WTC11 (cell line): ENCODE measurements around the gene GRXCR2. TPM values are rescaled to one million over a fixed set of nuclear protein-coding genes. Genes with fewer than 3 reads are reported as not detected.

Source experiments
- ATAC-seq: fragments of 200-7000 bp; cut with Tn5 transposase; 2 replicates; pipeline ENCODE4 v1.10.0; 2021; ENCODE audit warnings: mild to moderate bottlenecking, moderate library complexity
- Bru-seq: library from RNA; stranded (reverse); fragments of 400-500 nt; gene quantifications from one replicate; lab custom pipeline; 2021; lab: Mats Ljungman, UMichigan
- CTCF ChIA-PET: fragments of 300-600 bp; sonication (Branson Sonifier 250); formaldehyde crosslinking; loops from one replicate; lab custom pipeline; 2021; ENCODE audit warnings: antibody characterized with exemption; lab: Charles Lee
- POLR2A ChIA-PET: fragments of 350-600 bp; sonication (Branson Sonifier 250); formaldehyde crosslinking; loops from one replicate; lab custom pipeline; 2021; ENCODE audit warnings: antibody characterized with exemption; lab: Charles Lee
- DNase-seq: peaks from one replicate; pipeline ENCODE4 v3.0.0; 2021; ENCODE audit warnings: low spot score
- H3K27ac Mint-ChIP-seq: 2 replicates; pipeline ENCODE4 v1.8.0; 2021; ENCODE audit warnings: mixed read lengths
- H3K27me3 Mint-ChIP-seq: 2 replicates; pipeline ENCODE4 v1.8.0; 2021; ENCODE audit warnings: low read depth, mild to moderate bottlenecking, moderate library complexity, mixed read lengths
- H3K36me3 Mint-ChIP-seq: 2 replicates; pipeline ENCODE4 v1.8.0; 2021; ENCODE audit warnings: mixed read lengths
- H3K4me1 Mint-ChIP-seq: 2 replicates; pipeline ENCODE4 v1.8.0; 2022; ENCODE audit warnings: mixed read lengths
- H3K4me3 Mint-ChIP-seq: 2 replicates; pipeline ENCODE4 v1.8.0; 2021; ENCODE audit warnings: mild to moderate bottlenecking, moderate library complexity, mixed read lengths
- H3K9me3 Mint-ChIP-seq: 2 replicates; pipeline ENCODE4 v1.8.0; 2021; ENCODE audit warnings: mixed read lengths
- AR ChIP-seq: fragments of 250-450 bp; sonication (Bioruptor Pico); IDR thresholded peaks from 2 replicates; pipeline ENCODE4 v1.9.0; 2021; ENCODE audit warnings: mild to moderate bottlenecking
- CBFB ChIP-seq: sonication (generic); formaldehyde crosslinking; IDR thresholded peaks from 2 replicates; pipeline ENCODE4 v1.8.1; 2022; ENCODE audit warnings: mild to moderate bottlenecking, low read depth, missing genetic modification reagents
- CDX4 ChIP-seq: fragments of 250-450 bp; sonication (Bioruptor Pico); IDR thresholded peaks from 2 replicates; pipeline ENCODE4 v1.9.0; 2021; ENCODE audit warnings: moderate library complexity, mild to moderate bottlenecking, inconsistent platforms, borderline replicate concordance
- ELF4 ChIP-seq: sonication (generic); formaldehyde crosslinking; IDR thresholded peaks from 2 replicates; pipeline ENCODE4 v1.8.1; 2022; ENCODE audit warnings: low read depth, mild to moderate bottlenecking, moderate library complexity, missing genetic modification reagents
- IRF1 ChIP-seq: sonication (generic); formaldehyde crosslinking; IDR thresholded peaks from 2 replicates; pipeline ENCODE4 v1.8.0; 2023; ENCODE audit warnings: missing genetic modification reagents
- JUN ChIP-seq: sonication (generic); formaldehyde crosslinking; IDR thresholded peaks from 2 replicates; pipeline ENCODE4 v1.8.0; 2023; ENCODE audit warnings: mild to moderate bottlenecking, missing genetic modification reagents
- MAX ChIP-seq: sonication (generic); formaldehyde crosslinking; IDR thresholded peaks from 2 replicates; pipeline ENCODE4 v1.8.0; 2022; ENCODE audit warnings: mild to moderate bottlenecking, missing genetic modification reagents
- NFATC4 ChIP-seq: fragments of 250-450 bp; sonication (Bioruptor Pico); IDR thresholded peaks from 2 replicates; pipeline ENCODE4 v1.9.0; 2021; ENCODE audit warnings: mild to moderate bottlenecking
- PREB ChIP-seq: sonication (generic); formaldehyde crosslinking; IDR thresholded peaks from 2 replicates; pipeline ENCODE4 v1.8.1; 2022; ENCODE audit warnings: mild to moderate bottlenecking, missing genetic modification reagents, moderate library complexity, borderline replicate concordance
- TP53 ChIP-seq: sonication (generic); formaldehyde crosslinking; IDR thresholded peaks from 2 replicates; pipeline ENCODE4 v1.8.1; 2023; ENCODE audit warnings: mild to moderate bottlenecking, missing genetic modification reagents
- ZNF219 ChIP-seq: sonication (generic); formaldehyde crosslinking; IDR thresholded peaks from 2 replicates; pipeline ENCODE4 v1.8.0; 2023; ENCODE audit warnings: missing genetic modification reagents, mild to moderate bottlenecking, borderline replicate concordance
- ZNF232 ChIP-seq: sonication (generic); formaldehyde crosslinking; IDR thresholded peaks from 2 replicates; pipeline ENCODE4 v1.8.0; 2022; ENCODE audit warnings: mild to moderate bottlenecking, missing genetic modification reagents
- ZNF263 ChIP-seq: sonication (generic); formaldehyde crosslinking; IDR thresholded peaks from 2 replicates; pipeline ENCODE4 v1.8.1; 2022; ENCODE audit warnings: low read depth, mild to moderate bottlenecking, moderate library complexity, missing genetic modification reagents
- ZNF317 ChIP-seq: sonication (generic); formaldehyde crosslinking; IDR thresholded peaks from 2 replicates; pipeline ENCODE4 v1.8.1; 2023; ENCODE audit warnings: low read depth, mild to moderate bottlenecking, moderate library complexity, missing genetic modification reagents, borderline replicate concordance
- long read RNA-seq, 3 experiments: library from RNA in 1 of 3; library from capped mRNA in 1 of 3; library from polyadenylated mRNA in 1 of 3; unstranded in 2 of 3; stranded (forward) in 1 of 3; transcript quantifications; one replicate each; pipeline ENCODE4 v2.0.0, GENCODE V29; 2021
- total RNA-seq: library from RNA; stranded (reverse); gene quantifications from 3 replicates; pipeline ENCODE4 v1.2.3, GENCODE V29; 2021
- TF ChIP-seq, protein P1 (sequence below): sonication (generic); formaldehyde crosslinking; IDR thresholded peaks from 2 replicates; pipeline ENCODE4 v1.8.0; 2022; ENCODE audit warnings: mild to moderate bottlenecking, missing genetic modification reagents
- TF ChIP-seq, protein P2 (sequence below): fragments of 250-450 bp; sonication (Bioruptor Pico); IDR thresholded peaks from 2 replicates; pipeline ENCODE4 v1.9.0; 2021; ENCODE audit warnings: mild to moderate bottlenecking, borderline replicate concordance
- TF ChIP-seq, protein P3 (sequence below): fragments of 250-450 bp; sonication (Bioruptor Pico); IDR thresholded peaks from 2 replicates; pipeline ENCODE4 v1.8.0; 2021; ENCODE audit warnings: mild to moderate bottlenecking
- TF ChIP-seq, protein P4 (sequence below): sonication (generic); formaldehyde crosslinking; IDR thresholded peaks from 2 replicates; pipeline ENCODE4 v1.8.0; 2022; ENCODE audit warnings: mild to moderate bottlenecking, missing genetic modification reagents

GRXCR2 gene
- total RNA-seq = not detected in 3 replicates
- Bru-seq, nascent RNA = percentile 2 among the genes with signal in this experiment
- long read RNA-seq, experiment 1 = 0 reads
- long read RNA-seq, experiment 2 = 0 reads
- long read RNA-seq, experiment 3 = 0 reads

GRCh38 chr5:145872914-145873313 is at the start of gene GRXCR2:
Gene GRXCR2, minus strand, starts transcription at chr5:145873014. Its CDS starts 46 bp downstream, at chr5:145872968.
- Mint-ChIP-seq H3K9me3 (no peaks in the 10 kb centered on the region; the same call in 1 of the 2 replicates), H3K36me3 (no peaks in the 10 kb centered on the region), H3K27ac (no peak within 1 kb of the TSS), H3K27me3 (peaks cover 25% of the 10 kb centered on the region), H3K4me3 (no peak within 1 kb of the TSS), H3K4me1 (no peaks in the 10 kb centered on the region)
- ChIA-PET CTCF (interaction anchor here (1.3 kb wide), 1 partner anchor 15 kb away, joined by 4 read pairs; no protein-coding TSS in a partner anchor), POLR2A (no interaction called here)
- no peak for TF ChIP-seq IRF1 (CRISPR knock-in tag)
- no peak for TF ChIP-seq TP53 (CRISPR knock-in tag)
- TF ChIP-seq, protein P1, sequence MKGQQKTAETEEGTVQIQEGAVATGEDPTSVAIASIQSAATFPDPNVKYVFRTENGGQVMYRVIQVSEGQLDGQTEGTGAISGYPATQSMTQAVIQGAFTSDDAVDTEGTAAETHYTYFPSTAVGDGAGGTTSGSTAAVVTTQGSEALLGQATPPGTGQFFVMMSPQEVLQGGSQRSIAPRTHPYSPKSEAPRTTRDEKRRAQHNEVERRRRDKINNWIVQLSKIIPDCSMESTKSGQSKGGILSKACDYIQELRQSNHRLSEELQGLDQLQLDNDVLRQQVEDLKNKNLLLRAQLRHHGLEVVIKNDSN (CRISPR knock-in tag) = no peak
- TF ChIP-seq JUN (CRISPR knock-in tag) = no peak
- TF ChIP-seq NFATC4 (CRISPR knock-in tag) = no peak
- no peak for TF ChIP-seq CDX4 (CRISPR knock-in tag)
- TF ChIP-seq ELF4 (CRISPR knock-in tag) = no peak
- no peak for TF ChIP-seq PREB
- TF ChIP-seq, protein P2, sequence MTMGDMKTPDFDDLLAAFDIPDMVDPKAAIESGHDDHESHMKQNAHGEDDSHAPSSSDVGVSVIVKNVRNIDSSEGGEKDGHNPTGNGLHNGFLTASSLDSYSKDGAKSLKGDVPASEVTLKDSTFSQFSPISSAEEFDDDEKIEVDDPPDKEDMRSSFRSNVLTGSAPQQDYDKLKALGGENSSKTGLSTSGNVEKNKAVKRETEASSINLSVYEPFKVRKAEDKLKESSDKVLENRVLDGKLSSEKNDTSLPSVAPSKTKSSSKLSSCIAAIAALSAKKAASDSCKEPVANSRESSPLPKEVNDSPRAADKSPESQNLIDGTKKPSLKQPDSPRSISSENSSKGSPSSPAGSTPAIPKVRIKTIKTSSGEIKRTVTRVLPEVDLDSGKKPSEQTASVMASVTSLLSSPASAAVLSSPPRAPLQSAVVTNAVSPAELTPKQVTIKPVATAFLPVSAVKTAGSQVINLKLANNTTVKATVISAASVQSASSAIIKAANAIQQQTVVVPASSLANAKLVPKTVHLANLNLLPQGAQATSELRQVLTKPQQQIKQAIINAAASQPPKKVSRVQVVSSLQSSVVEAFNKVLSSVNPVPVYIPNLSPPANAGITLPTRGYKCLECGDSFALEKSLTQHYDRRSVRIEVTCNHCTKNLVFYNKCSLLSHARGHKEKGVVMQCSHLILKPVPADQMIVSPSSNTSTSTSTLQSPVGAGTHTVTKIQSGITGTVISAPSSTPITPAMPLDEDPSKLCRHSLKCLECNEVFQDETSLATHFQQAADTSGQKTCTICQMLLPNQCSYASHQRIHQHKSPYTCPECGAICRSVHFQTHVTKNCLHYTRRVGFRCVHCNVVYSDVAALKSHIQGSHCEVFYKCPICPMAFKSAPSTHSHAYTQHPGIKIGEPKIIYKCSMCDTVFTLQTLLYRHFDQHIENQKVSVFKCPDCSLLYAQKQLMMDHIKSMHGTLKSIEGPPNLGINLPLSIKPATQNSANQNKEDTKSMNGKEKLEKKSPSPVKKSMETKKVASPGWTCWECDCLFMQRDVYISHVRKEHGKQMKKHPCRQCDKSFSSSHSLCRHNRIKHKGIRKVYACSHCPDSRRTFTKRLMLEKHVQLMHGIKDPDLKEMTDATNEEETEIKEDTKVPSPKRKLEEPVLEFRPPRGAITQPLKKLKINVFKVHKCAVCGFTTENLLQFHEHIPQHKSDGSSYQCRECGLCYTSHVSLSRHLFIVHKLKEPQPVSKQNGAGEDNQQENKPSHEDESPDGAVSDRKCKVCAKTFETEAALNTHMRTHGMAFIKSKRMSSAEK (CRISPR knock-in tag) = no peak
- TF ChIP-seq CBFB (CRISPR knock-in tag) = no peak
- no peak for TF ChIP-seq AR (CRISPR knock-in tag)
- no peak for TF ChIP-seq ZNF317 (CRISPR knock-in tag)
- no peak for TF ChIP-seq ZNF232 (CRISPR knock-in tag)
- DNase-seq = no peak
- no peak for ATAC-seq

DNA sequence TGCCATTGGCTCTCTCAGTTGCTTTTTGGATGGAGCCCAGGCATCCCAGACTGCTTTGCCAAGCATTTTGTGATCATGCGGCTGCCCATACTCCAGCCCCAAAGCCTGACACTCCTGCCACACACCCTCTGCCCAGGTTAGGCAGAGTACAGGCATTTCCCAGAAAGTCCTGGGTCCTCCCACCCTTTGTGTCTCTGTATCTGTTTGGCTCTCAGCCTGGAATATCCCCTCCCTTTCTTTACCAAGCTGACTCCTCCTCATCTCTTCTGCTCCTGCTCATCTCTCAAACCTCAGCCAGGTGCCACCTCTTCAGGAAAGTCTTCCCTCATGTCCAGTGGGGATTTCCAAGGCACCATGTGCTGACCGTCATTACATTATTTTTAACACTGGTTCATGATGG is 49.2 kb upstream of the GRXCR2 start:
- Mint-ChIP-seq H3K4me1 (peaks cover 20% of the 10 kb centered on the region), H3K27ac (no peak overlapping the region), H3K27me3 (peaks cover 3% of the 10 kb centered on the region; the same call in 1 of the 2 replicates), H3K9me3 (peaks cover 6% of the 10 kb centered on the region), H3K4me3 (no peak overlapping the region), H3K36me3 (no peaks in the 10 kb centered on the region)
- no peak for DNase-seq
- no peak for ATAC-seq
- POLR2A ChIA-PET = no interaction called here
- CTCF ChIA-PET = interaction anchor here (1.4 kb wide), 1 partner anchor 34 kb away, joined by 4 read pairs; no protein-coding TSS in a partner anchor
- TF ChIP-seq ZNF263 (CRISPR knock-in tag) = no peak
- TF ChIP-seq, protein P3, sequence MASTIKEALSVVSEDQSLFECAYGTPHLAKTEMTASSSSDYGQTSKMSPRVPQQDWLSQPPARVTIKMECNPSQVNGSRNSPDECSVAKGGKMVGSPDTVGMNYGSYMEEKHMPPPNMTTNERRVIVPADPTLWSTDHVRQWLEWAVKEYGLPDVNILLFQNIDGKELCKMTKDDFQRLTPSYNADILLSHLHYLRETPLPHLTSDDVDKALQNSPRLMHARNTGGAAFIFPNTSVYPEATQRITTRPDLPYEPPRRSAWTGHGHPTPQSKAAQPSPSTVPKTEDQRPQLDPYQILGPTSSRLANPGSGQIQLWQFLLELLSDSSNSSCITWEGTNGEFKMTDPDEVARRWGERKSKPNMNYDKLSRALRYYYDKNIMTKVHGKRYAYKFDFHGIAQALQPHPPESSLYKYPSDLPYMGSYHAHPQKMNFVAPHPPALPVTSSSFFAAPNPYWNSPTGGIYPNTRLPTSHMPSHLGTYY (CRISPR knock-in tag) = no peak
- no peak for TF ChIP-seq MAX (CRISPR knock-in tag)
- TF ChIP-seq, protein P4, sequence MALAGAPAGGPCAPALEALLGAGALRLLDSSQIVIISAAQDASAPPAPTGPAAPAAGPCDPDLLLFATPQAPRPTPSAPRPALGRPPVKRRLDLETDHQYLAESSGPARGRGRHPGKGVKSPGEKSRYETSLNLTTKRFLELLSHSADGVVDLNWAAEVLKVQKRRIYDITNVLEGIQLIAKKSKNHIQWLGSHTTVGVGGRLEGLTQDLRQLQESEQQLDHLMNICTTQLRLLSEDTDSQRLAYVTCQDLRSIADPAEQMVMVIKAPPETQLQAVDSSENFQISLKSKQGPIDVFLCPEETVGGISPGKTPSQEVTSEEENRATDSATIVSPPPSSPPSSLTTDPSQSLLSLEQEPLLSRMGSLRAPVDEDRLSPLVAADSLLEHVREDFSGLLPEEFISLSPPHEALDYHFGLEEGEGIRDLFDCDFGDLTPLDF = no peak
- no peak for TF ChIP-seq ELF4 (CRISPR knock-in tag)
- no peak for TF ChIP-seq ZNF219 (CRISPR knock-in tag)
